Right lobe of liver (tissue), 6 donors: ENCODE results near the gene TLE6. TPM values are rescaled to one million over a fixed set of nuclear protein-coding genes. Genes with fewer than 3 reads are reported as not detected.

Experiments used
- ATAC-seq, 4 donors: fragments of 200-7000 bp; cut with Tn5 transposase; one replicate each; pipeline ENCODE4 v1.9.1; 2020; ENCODE audit warnings: mild to moderate bottlenecking in 4 of 4, moderate library complexity in 4 of 4
- DNase-seq, 3 donors: peaks; one replicate each; pipeline ENCODE4 v3.0.0-alpha.2; 2020
- H3K27ac ChIP-seq, 3 donors: fragments of 200-600 bp; one replicate each; pipeline ENCODE4 v1.8.0; 2022
- H3K27me3 ChIP-seq, 2 donors: fragments of 200-600 bp; one replicate each; pipeline ENCODE4 v1.8.0; 2022
- H3K36me3 ChIP-seq, 4 donors: fragments of 200-600 bp; sonication (generic) in 1 of 4; one replicate each; pipeline versions ENCODE4 v1.5.1 to v1.8.0; 2017 to 2022; ENCODE audit warnings: control low read depth in 1 of 4
- H3K4me1 ChIP-seq, 4 donors: fragments of 200-600 bp; sonication (generic) in 1 of 4; one replicate each; pipeline versions ENCODE4 v1.5.1 to v1.8.0; 2017 to 2022; ENCODE audit warnings: control low read depth in 1 of 4
- H3K4me3 ChIP-seq, 3 donors: fragments of 200-600 bp; one replicate each; pipeline ENCODE4 v1.8.0; 2022
- H3K9me3 ChIP-seq, 4 donors: fragments of 200-600 bp; sonication (generic) in 1 of 4; one replicate each; pipeline versions ENCODE4 v1.5.1 to v1.8.0; 2017 to 2022; ENCODE audit warnings: control low read depth in 1 of 4
- POLR2A ChIP-seq: fragments of 450-650 bp; IDR thresholded peaks from one replicate; pipeline ENCODE4 v1.6.1; 2017; ENCODE audit warnings: antibody characterized with exemption, mild to moderate bottlenecking
- WGBS: methylation state at CpG from one replicate; pipeline ENCODE4 v1.1.6; 2018; ENCODE audit warnings: low coverage, low lambda C conversion rate; ENCODE audit not compliant: insufficient coverage; ENCODE audit errors: missing lambda C conversion rate; 5-methylcytosine and 5-hydroxymethylcytosine counted together
- intact Hi-C, 2 donors: fragments of 100-400 bp; cut with DNase I; formaldehyde crosslinking; loops; one replicate each; pipeline versions ENCODE4 v1.11.2 to v1.14.1; 2022
- total RNA-seq, 6 experiments: library from RNA; depleted of rRNA in 2 of 6; stranded (reverse); fragments of >200 nt in 2 of 6; fragmentation: NEBNext Ultra II Directional in 3 of 6; extraction: Animal tissue kit (Norgen Biotek cat#: 25700) in 3 of 6; gene quantifications; one replicate each; pipeline versions ENCODE4 v1.1.0 to v1.2.4, GENCODE V29; 2016 to 2023
- TF ChIP-seq, protein P1 (sequence below), 4 donors: fragments of 200-600 bp in 3 of 4; fragments of 450-650 bp in 1 of 4; IDR thresholded peaks; one replicate each; pipeline versions ENCODE4 v1.5.1 to v1.8.0; 2016 to 2022; ENCODE audit warnings: antibody characterized with exemption in 4 of 4, mild to moderate bottlenecking in 2 of 4
- donor health status: DM: no; HTN: yes; CAD: no.
- donor health status: DM: no; HTN: no; CAD: no.
- donor health status: DM: no; HTN: no; CAD: no.
- donor health status: DM: no; HTN: yes; CAD: no.
- donor health status: DM: no; HTN: yes; CAD: no.

Gene TLE6
- total RNA-seq, 6 experiments from 2014 or later, result 2.3 to 8.9 (median 4.6) TPM

DNA sequence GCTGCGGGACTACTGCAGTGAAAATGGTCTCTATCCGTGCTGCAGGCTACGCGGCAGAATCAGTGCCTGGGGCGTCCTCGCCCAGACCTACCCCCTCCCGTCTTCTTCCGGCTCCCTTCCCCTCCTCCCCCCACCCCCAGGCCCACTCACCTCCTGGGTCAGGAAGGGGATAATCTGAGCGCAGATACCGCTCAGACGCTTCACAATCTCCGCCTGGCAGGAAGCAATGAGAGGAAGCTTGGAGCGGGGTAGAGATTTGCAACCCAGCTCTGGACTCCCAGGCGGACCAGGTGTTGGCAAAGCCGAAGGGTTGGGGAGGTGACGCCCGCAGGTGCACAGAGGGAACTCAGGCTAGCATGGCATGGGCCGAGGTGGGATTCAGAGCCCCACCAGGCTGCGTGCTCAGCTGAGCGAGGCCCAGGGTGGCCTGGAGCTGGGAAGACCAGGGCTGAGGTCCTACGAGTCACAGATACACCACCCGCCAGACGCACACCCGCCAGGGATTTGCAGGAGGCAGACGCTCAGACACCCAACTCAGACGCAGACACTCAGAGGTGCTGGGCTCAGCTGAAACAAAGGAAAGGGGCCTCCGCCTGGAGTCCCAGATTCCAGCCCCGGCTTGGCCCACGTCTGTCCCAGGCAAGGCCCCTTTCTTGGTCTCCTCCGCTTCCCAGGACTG is 47.6 kb downstream of the TLE6 start:
- H3K36me3 ChIP-seq, result no peaks in the 10 kb centered on the region
- H3K27me3 ChIP-seq, result no peaks in the 10 kb centered on the region
- DNase-seq (no peak), ATAC-seq (peak; percentile 22 to 58 (median 38))
- H3K4me3 ChIP-seq, result no peak overlapping the region
- H3K9me3 ChIP-seq, result no peaks in the 10 kb centered on the region
- no peak for TF ChIP-seq POLR2A
- TF ChIP-seq, protein P1, sequence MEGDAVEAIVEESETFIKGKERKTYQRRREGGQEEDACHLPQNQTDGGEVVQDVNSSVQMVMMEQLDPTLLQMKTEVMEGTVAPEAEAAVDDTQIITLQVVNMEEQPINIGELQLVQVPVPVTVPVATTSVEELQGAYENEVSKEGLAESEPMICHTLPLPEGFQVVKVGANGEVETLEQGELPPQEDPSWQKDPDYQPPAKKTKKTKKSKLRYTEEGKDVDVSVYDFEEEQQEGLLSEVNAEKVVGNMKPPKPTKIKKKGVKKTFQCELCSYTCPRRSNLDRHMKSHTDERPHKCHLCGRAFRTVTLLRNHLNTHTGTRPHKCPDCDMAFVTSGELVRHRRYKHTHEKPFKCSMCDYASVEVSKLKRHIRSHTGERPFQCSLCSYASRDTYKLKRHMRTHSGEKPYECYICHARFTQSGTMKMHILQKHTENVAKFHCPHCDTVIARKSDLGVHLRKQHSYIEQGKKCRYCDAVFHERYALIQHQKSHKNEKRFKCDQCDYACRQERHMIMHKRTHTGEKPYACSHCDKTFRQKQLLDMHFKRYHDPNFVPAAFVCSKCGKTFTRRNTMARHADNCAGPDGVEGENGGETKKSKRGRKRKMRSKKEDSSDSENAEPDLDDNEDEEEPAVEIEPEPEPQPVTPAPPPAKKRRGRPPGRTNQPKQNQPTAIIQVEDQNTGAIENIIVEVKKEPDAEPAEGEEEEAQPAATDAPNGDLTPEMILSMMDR (IDR thresholded peaks at IDR 0.05), result no peak
- intact Hi-C loops, result no loop called here
- WGBS, result 51% methylated on average over 9 of the region's 30 CpGs
- H3K27ac ChIP-seq, result no peak overlapping the region
- H3K4me1 ChIP-seq, result peaks cover 0 to 4% (median 0%) of the 10 kb centered on the region in 4 donors

DNA sequence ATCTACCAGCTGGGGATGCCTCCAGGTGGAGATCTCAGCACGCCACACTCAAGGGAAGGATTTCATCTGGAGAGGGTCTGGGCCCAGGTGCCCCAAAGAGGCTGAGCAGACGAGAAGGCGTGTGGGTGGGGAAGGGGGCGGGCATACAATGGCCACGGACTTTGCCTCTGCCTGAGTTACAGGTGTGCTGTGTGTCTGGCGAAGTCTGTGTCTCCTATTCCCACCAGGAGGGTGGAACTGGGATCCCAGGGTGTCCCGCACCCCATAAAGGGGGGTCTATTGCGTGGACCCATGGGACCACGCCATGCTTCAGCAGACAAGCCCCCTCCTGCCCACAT is 48.2 kb downstream of the TLE6 start:
- Histone ChIP-seq H3K27ac (no peak overlapping the region), H3K4me3 (no peak overlapping the region), H3K27me3 (no peaks in the 10 kb centered on the region), H3K4me1 (peaks cover 0 to 4% (median 0%) of the 10 kb centered on the region in 4 donors), H3K9me3 (no peaks in the 10 kb centered on the region), H3K36me3 (no peaks in the 10 kb centered on the region)
- ATAC-seq, result no peak
- intact Hi-C loops, result no loop called here
- DNase-seq, result no peak
- 80% methylated on average over 1 of the region's 9 CpGs for WGBS
- TF ChIP-seq, protein P1 (IDR thresholded peaks at IDR 0.05), result no peak

DNA sequence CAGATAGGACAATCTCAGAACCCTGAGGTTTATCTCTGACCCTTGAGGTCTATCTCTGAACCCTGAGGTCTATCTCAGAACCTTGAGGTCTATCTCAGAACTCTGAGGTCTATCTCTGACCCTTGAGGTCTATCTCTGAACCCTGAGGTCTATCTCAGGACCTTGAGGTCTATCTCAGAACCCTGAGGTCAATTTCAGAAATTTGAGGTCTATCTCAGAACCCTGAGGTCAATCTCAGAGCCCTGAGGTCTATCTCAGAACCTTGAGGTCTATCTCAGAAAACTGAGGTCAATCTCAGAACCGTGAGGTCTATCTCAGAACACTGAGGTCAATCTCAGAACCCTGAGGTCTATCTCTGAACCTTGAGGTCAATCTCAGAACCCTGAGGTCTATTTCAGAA is 49.4 kb downstream of the TLE6 start:
- DNase-seq (no peak), ATAC-seq (no peak)
- Histone ChIP-seq H3K27ac (no peak overlapping the region), H3K9me3 (no peaks in the 10 kb centered on the region), H3K4me3 (no peak overlapping the region), H3K36me3 (no peaks in the 10 kb centered on the region), H3K4me1 (peaks cover 0 to 4% (median 2%) of the 10 kb centered on the region in 4 donors), H3K27me3 (no peaks in the 10 kb centered on the region)
- TF ChIP-seq, protein P1 (IDR thresholded peaks at IDR 0.05), result no peak
- no peak for TF ChIP-seq POLR2A
- intact Hi-C loops, result no loop called here
- WGBS, result 100% methylated on average over 1 of the region's 1 CpG

DNA sequence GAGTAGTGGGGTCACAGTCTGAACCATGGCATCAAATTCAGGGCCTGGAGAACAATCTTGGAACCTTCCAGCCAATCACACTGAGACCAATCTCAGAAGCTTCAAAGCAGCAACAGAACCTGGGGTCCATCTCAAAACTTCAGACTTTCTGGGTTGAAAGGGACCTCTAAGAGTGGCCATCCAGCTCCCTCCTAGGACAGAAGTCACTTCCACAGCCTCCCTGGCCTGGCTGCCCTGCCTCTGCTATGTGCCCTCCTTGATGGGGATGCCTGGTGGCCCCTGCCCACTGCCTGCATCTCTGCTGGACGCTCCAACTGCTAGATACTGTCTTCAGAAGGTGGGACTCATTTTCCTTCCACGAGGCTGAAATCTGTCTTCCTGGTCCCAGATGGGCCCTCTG is 49.9 kb downstream of the TLE6 start:
- no peaks in the 10 kb centered on the region for H3K36me3 ChIP-seq
- peaks cover 0 to 8% (median 2%) of the 10 kb centered on the region in 4 donors for H3K4me1 ChIP-seq
- H3K9me3 ChIP-seq, result no peaks in the 10 kb centered on the region
- no peak for DNase-seq
- H3K27me3 ChIP-seq, result no peaks in the 10 kb centered on the region
- intact Hi-C loops, result no loop called here
- H3K4me3 ChIP-seq, result no peak overlapping the region
- WGBS, result no CpG with 5 or more reads among the region's 2 CpGs
- H3K27ac ChIP-seq, result no peak overlapping the region
- no peak for ATAC-seq
- TF ChIP-seq POLR2A, result no peak
- TF ChIP-seq, protein P1 (IDR thresholded peaks at IDR 0.05), result no peak

DNA sequence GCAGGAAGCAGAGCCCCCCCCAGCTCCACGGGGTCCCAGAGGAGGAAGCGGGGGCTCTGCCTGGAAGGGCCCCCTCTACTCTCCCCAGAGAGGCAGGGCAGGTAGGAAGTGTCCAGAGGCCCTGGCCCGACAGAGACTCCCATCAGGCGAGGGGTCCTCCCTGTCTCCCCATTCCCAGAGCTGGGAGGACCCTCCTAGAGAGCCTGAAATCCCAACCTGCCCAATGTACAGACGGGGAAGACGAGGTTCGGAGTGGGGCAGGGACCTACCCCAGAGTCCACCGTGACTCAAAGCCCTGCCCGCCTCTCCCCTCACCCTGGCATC is 50.6 kb downstream of the TLE6 start:
- Histone ChIP-seq H3K27me3 (no peaks in the 10 kb centered on the region), H3K36me3 (no peaks in the 10 kb centered on the region), H3K9me3 (no peaks in the 10 kb centered on the region), H3K27ac (no peak overlapping the region), H3K4me3 (peak overlapping the region in 1 of 3 donors; percentile 48), H3K4me1 (peaks cover 0 to 15% (median 3%) of the 10 kb centered on the region in 4 donors)
- TF ChIP-seq, protein P1 (IDR thresholded peaks at IDR 0.05), result no peak
- no peak for TF ChIP-seq POLR2A
- 66% methylated on average over 5 of the region's 9 CpGs for WGBS
- DNase-seq (no peak), ATAC-seq (no peak)
- intact Hi-C loops, result no loop called here
